ENCODE measurements around the gene ANKRD23.

- 0 out of 2 replicates have a peak, but pooled peaks have one; percentile 41 for TF ChIP-seq POLR2AphosphoS5 (IDR thresholded peaks at IDR 0.05; ENCODE audit: low read depth, low read length)
- TF ChIP-seq SUZ12 (IDR thresholded peaks at IDR 0.05; ENCODE audit: low read length): no peak
- no peak for TF ChIP-seq EGR1 (IDR thresholded peaks at IDR 0.05; ENCODE audit: borderline replicate concordance, low read depth, low read length)
- TF ChIP-seq ATF3 (IDR thresholded peaks at IDR 0.05; ENCODE audit: insufficient read depth, low read depth, low read length): no peak
- TF ChIP-seq, protein P1, sequence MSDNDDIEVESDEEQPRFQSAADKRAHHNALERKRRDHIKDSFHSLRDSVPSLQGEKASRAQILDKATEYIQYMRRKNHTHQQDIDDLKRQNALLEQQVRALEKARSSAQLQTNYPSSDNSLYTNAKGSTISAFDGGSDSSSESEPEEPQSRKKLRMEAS (IDR thresholded peaks at IDR 0.05): no peak
- TF ChIP-seq, protein P2, sequence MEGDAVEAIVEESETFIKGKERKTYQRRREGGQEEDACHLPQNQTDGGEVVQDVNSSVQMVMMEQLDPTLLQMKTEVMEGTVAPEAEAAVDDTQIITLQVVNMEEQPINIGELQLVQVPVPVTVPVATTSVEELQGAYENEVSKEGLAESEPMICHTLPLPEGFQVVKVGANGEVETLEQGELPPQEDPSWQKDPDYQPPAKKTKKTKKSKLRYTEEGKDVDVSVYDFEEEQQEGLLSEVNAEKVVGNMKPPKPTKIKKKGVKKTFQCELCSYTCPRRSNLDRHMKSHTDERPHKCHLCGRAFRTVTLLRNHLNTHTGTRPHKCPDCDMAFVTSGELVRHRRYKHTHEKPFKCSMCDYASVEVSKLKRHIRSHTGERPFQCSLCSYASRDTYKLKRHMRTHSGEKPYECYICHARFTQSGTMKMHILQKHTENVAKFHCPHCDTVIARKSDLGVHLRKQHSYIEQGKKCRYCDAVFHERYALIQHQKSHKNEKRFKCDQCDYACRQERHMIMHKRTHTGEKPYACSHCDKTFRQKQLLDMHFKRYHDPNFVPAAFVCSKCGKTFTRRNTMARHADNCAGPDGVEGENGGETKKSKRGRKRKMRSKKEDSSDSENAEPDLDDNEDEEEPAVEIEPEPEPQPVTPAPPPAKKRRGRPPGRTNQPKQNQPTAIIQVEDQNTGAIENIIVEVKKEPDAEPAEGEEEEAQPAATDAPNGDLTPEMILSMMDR (IDR thresholded peaks at IDR 0.05; ENCODE audit: control extremely low read depth in 1 of 3, insufficient read depth in 1 of 3, low read depth in 1 of 3, low read length in 3 of 3): no peak
- TF ChIP-seq YY1 (IDR thresholded peaks at IDR 0.05; ENCODE audit: low read depth, low read length): no peak
- TF ChIP-seq BACH1 (IDR thresholded peaks at IDR 0.05; ENCODE audit: low read length): no peak
- no peak for TF ChIP-seq EZH2 (IDR thresholded peaks at IDR 0.05; ENCODE audit: low read depth, low read length, severe bottlenecking)
- no peak for TF ChIP-seq CREB1 (IDR thresholded peaks at IDR 0.05)
- no peak for TF ChIP-seq RAD21 (IDR thresholded peaks at IDR 0.05 in 1 of 2, conservative IDR thresholded peaks at IDR 0.05 in 1 of 2; ENCODE audit: low read depth in 2 of 2, low read length in 2 of 2)
- no peak for TF ChIP-seq JUN (IDR thresholded peaks at IDR 0.05; ENCODE audit: low read depth, low read length)
Measured at GRCh38 chr2:96859099-96859649, 15.4 kb upstream of the ANKRD23 start.

Measured in H1 (cell line).